Right ventricle myocardium inferior (tissue), 1 donor: ENCODE results near the gene IL1A. TPM values are rescaled to one million over a fixed set of nuclear protein-coding genes. Genes with fewer than 3 reads are reported as not detected.

Experiments
- total RNA-seq: library from RNA; stranded (reverse); fragmentation: NEBNext Ultra II Directional; extraction: Animal tissue kit (Norgen Biotek cat#: 25700); gene quantifications from one replicate; pipeline ENCODE4 v1.2.1, GENCODE V29; 2021
- donor health status: DM: no; HTN: yes; CAD: no; lungs with severe emphysema.

The IL1A gene
- total RNA-seq, 1 donor from 2014 or later, result not detected

Other genes with a start within 250 kb of the IL1A start
- 9.7 TPM for gene POLR1B, start 242.0 kb downstream of the IL1A start, total RNA-seq
- 20.8 TPM for gene CHCHD5, start 199.9 kb downstream of the IL1A start, total RNA-seq
- 10.2 TPM for gene SLC20A1, start 138.6 kb downstream of the IL1A start, total RNA-seq
- not detected for gene NT5DC4, start 63.5 kb downstream of the IL1A start, total RNA-seq
- gene CKAP2L, start 19.9 kb downstream of the IL1A start, total RNA-seq, result 1.3 TPM
- not detected for gene IL1B, start 52.3 kb upstream of the IL1A start, total RNA-seq
- not detected for gene IL37, start 126.7 kb upstream of the IL1A start, total RNA-seq
- not detected for gene IL36G, start 193.5 kb upstream of the IL1A start, total RNA-seq
- not detected for gene IL36A, start 221.0 kb upstream of the IL1A start, total RNA-seq